B cell (primary cell): ENCODE data around the gene TP53. TPM values are rescaled to one million over a fixed set of nuclear protein-coding genes. Genes with fewer than 3 reads are reported as not detected.

Experiments used
- ATAC-seq: fragments of 200-7000 bp; cut with Tn5 transposase; one replicate; pipeline ENCODE4 v1.10.0; 2021; ENCODE audit warnings: low read depth, mild to moderate bottlenecking, moderate number of reproducible peaks, moderate library complexity
- CTCF ChIA-PET: fragments of 350-600 bp; sonication (Branson Sonifier 250); formaldehyde crosslinking; loops from one replicate; lab custom pipeline; 2021; ENCODE audit warnings: antibody characterized with exemption, inconsistent platforms; lab: Charles Lee
- POLR2A ChIA-PET: fragments of 350-600 bp; sonication (Branson Sonifier 250); formaldehyde crosslinking; loops from one replicate; lab custom pipeline; 2021; ENCODE audit warnings: antibody characterized with exemption; lab: Charles Lee
- DNase-seq: peaks from one replicate; pipeline ENCODE4 v3.0.0; 2013
- H2AFZ ChIP-seq: 2 replicates; pipeline ENCODE4 v1.6.1; 2012; ENCODE audit warnings: mild to moderate bottlenecking, low read depth, low read length; ENCODE audit not compliant: insufficient read depth, poor library complexity, severe bottlenecking
- H3K27ac ChIP-seq, 2 donors: 1 replicate in 1 of 2; 2 replicates in 1 of 2; pipeline ENCODE4 v1.5.1; 2012 to 2013; ENCODE audit warnings: low read length in 2 of 2, mild to moderate bottlenecking in 2 of 2, moderate library complexity in 1 of 2
- H3K27me3 ChIP-seq, 4 experiments: fragments of 200-600 bp in 1 of 4; sonication (generic) in 1 of 4; replicated peaks in 1 of 4; 1 replicate in 2 of 4; 2 replicates in 2 of 4; pipeline versions ENCODE4 v1.6.1 to v1.7.0; 2013 to 2016; ENCODE audit warnings: low read length in 3 of 4, mild to moderate bottlenecking in 2 of 4, mixed read lengths in 1 of 4, moderate library complexity in 1 of 4; ENCODE audit not compliant: insufficient read depth in 4 of 4, control insufficient read depth in 3 of 4; ENCODE audit errors: control extremely low read depth in 1 of 4
- H3K36me3 ChIP-seq, 2 experiments: replicated peaks in 1 of 2; 1 replicate in 1 of 2; 2 replicates in 1 of 2; pipeline versions ENCODE4 v1.6.1 to v1.7.1; 2013; ENCODE audit warnings: low read length in 1 of 2; ENCODE audit not compliant: insufficient read depth in 2 of 2, control insufficient read depth in 1 of 2; ENCODE audit errors: control extremely low read depth in 1 of 2, extremely low read depth in 1 of 2
- H3K4me1 ChIP-seq, 2 donors: fragments of 200-600 bp in 1 of 2; sonication (generic) in 1 of 2; 1 replicate in 1 of 2; 2 replicates in 1 of 2; pipeline versions ENCODE4 v1.5.1 to v1.6.1; 2013 to 2017; ENCODE audit warnings: low read length in 2 of 2; ENCODE audit not compliant: control insufficient read depth in 2 of 2, insufficient read depth in 2 of 2
- H3K4me2 ChIP-seq: replicated peaks from 2 replicates; pipeline ENCODE3; 2012; ENCODE audit warnings: mild to moderate bottlenecking, low read depth, low read length; ENCODE audit not compliant: poor library complexity, severe bottlenecking
- H3K4me3 ChIP-seq, 5 experiments: fragments of 200-600 bp in 1 of 5; sonication (generic) in 1 of 5; 1 replicate in 3 of 5; 2 replicates in 2 of 5; pipeline versions ENCODE4 v1.5.1 to v1.7.0; 2011 to 2016; ENCODE audit warnings: low read length in 4 of 5, mild to moderate bottlenecking in 4 of 5, low read depth in 2 of 5, control low read depth in 1 of 5, moderate library complexity in 1 of 5; ENCODE audit not compliant: insufficient read depth in 1 of 5; ENCODE audit errors: control extremely low read depth in 1 of 5, extremely low read depth in 1 of 5
- H3K79me2 ChIP-seq: fragments of 200-600 bp; sonication (generic); one replicate; pipeline ENCODE4 v1.6.0; 2016; ENCODE audit warnings: low read length; ENCODE audit not compliant: control insufficient read depth, insufficient read depth
- H3K9ac ChIP-seq: fragments of 200-600 bp; sonication (generic); 2 replicates; pipeline ENCODE4 v1.6.1; 2017; ENCODE audit warnings: mild to moderate bottlenecking, low read length, moderate library complexity
- H3K9me3 ChIP-seq, 3 donors: one replicate each; pipeline versions ENCODE4 v1.6.1 to v1.7.1; 2013; ENCODE audit warnings: low read length in 2 of 3; ENCODE audit not compliant: control insufficient read depth in 2 of 3, insufficient read depth in 1 of 3; ENCODE audit errors: control extremely low read depth in 1 of 3
- H4K20me1 ChIP-seq: 2 replicates; pipeline ENCODE4 v1.6.0; 2012; ENCODE audit warnings: mild to moderate bottlenecking, low read length; ENCODE audit not compliant: insufficient read depth, control insufficient read depth, poor library complexity, severe bottlenecking
- H3K27ac Mint-ChIP-seq: one replicate; pipeline ENCODE4 v1.8.0; 2021; ENCODE audit warnings: mixed read lengths
- H3K27me3 Mint-ChIP-seq: one replicate; pipeline ENCODE4 v1.8.0; 2021; ENCODE audit warnings: mixed read lengths
- H3K4me1 Mint-ChIP-seq: one replicate; pipeline ENCODE4 v1.8.0; 2021; ENCODE audit warnings: mixed read lengths
- H3K4me3 Mint-ChIP-seq: one replicate; pipeline ENCODE4 v1.8.0; 2021; ENCODE audit warnings: mixed read lengths
- H3K9me3 Mint-ChIP-seq: one replicate; pipeline ENCODE4 v1.8.0; 2022; ENCODE audit warnings: mixed read lengths; ENCODE audit not compliant: insufficient read depth
- EZH2 ChIP-seq: IDR thresholded peaks from 2 replicates; pipeline ENCODE4 v1.6.1; 2012; ENCODE audit warnings: borderline replicate concordance, low read depth, mild to moderate bottlenecking, moderate library complexity, low read length; ENCODE audit not compliant: insufficient read depth, poor library complexity, severe bottlenecking
- WGBS: methylation state at CpG from one replicate; pipeline ENCODE4 v1.1.5; 2013; ENCODE audit warnings: missing lambda C conversion rate; ENCODE audit not compliant: insufficient coverage; 5-methylcytosine and 5-hydroxymethylcytosine counted together
- intact Hi-C: fragments of 100-400 bp; cut with micrococcal nuclease; formaldehyde crosslinking; loops from one replicate; pipeline ENCODE4 v1.10.0; 2022
- polyA plus RNA-seq: library from polyadenylated mRNA; depleted of rRNA; stranded (reverse); fragments of >200 nt; gene quantifications from 2 replicates; pipeline ENCODE4 v1.2.3, GENCODE V29; 2012
- total RNA-seq, 2 donors: library from RNA; stranded (reverse); fragments of 120-200 nt in 1 of 2; gene quantifications; 1 replicate in 1 of 2; 2 replicates in 1 of 2; pipeline versions ENCODE4 v1.2.3 to v1.2.4, GENCODE V29; 2013 to 2022
- TF ChIP-seq, protein P1 (sequence below): fragments of 200-600 bp; IDR thresholded peaks from one replicate; pipeline ENCODE4 v1.8.0; 2022; ENCODE audit warnings: antibody characterized with exemption, mild to moderate bottlenecking

Gene TP53
- total and polyA plus RNA-seq, 2 donors (not counting 1 experiment from before 2014, with no cell fraction given), result 76.1 to 89.9 TPM

GRCh38 chr17:7703584-7704479, 16.5 kb upstream of the TP53 start:
- intact Hi-C loops, result no loop called here
- Mint-ChIP-seq H3K4me3 (peak overlapping the region; percentile 74), H3K4me1 (peaks cover 15% of the 10 kb centered on the region), H3K27ac (no peak overlapping the region), H3K27me3 (peaks cover 48% of the 10 kb centered on the region), H3K9me3 (no peaks in the 10 kb centered on the region)
- WGBS, result 56% methylated on average over 11 of the region's 24 CpGs
- ChIA-PET POLR2A (no interaction called here), CTCF (interaction anchor here (1.3 kb wide), 1 partner anchor 16 kb away, joined by 3 read pairs; the partner anchor contains the start of gene TP53)
- peak overlapping the region; percentile 75 for H3K4me2 ChIP-seq
- no peak overlapping the region for H3K9ac ChIP-seq
- ATAC-seq (peak; percentile 28), DNase-seq (peak; percentile 54)
- no peaks in the 10 kb centered on the region for H3K79me2 ChIP-seq
- TF ChIP-seq EZH2, result no peak
- TF ChIP-seq, protein P1, sequence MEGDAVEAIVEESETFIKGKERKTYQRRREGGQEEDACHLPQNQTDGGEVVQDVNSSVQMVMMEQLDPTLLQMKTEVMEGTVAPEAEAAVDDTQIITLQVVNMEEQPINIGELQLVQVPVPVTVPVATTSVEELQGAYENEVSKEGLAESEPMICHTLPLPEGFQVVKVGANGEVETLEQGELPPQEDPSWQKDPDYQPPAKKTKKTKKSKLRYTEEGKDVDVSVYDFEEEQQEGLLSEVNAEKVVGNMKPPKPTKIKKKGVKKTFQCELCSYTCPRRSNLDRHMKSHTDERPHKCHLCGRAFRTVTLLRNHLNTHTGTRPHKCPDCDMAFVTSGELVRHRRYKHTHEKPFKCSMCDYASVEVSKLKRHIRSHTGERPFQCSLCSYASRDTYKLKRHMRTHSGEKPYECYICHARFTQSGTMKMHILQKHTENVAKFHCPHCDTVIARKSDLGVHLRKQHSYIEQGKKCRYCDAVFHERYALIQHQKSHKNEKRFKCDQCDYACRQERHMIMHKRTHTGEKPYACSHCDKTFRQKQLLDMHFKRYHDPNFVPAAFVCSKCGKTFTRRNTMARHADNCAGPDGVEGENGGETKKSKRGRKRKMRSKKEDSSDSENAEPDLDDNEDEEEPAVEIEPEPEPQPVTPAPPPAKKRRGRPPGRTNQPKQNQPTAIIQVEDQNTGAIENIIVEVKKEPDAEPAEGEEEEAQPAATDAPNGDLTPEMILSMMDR, result no peak
- H3K9me3 ChIP-seq, result no peaks in the 10 kb centered on the region
- no peak overlapping the region for H3K27ac ChIP-seq
- peaks cover 0 to 21% of the 10 kb centered on the region in 2 experiments for H3K36me3 ChIP-seq
- H4K20me1 ChIP-seq, result no peaks in the 10 kb centered on the region
- H3K4me1 ChIP-seq, result peaks cover 19 to 23% of the 10 kb centered on the region in 2 donors
- peaks cover 0 to 61% (median 19%) of the 10 kb centered on the region in 4 experiments for H3K27me3 ChIP-seq
- no peak overlapping the region for H2AFZ ChIP-seq
- no peak overlapping the region for H3K4me3 ChIP-seq

DNA sequence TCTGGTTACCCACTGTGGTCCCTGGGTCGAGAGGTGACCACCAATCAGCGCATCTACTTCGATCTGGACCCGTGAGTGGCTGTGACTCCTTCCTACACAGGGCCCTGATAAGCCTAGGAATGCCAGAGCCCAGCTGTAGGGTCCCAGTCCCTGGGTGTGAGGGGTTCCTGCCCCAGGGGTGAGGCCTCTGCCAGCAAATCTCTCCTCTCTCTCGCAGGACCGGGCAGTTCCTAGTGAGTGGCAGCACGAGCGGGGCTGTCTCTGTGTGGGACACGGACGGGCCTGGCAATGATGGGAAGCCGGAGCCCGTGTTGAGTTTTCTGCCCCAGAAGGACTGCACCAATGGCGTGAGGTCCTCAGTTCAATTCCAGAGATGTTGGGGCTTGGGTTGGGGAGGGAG, 15.5 kb upstream of the TP53 start:
- H3K79me2 ChIP-seq, result no peaks in the 10 kb centered on the region
- H3K4me1 Mint-ChIP-seq, result peaks cover 15% of the 10 kb centered on the region
- H3K4me1 ChIP-seq, result peaks cover 19 to 23% of the 10 kb centered on the region in 2 donors
- no peak overlapping the region for H2AFZ ChIP-seq
- no peak overlapping the region for H3K27ac ChIP-seq
- ChIA-PET CTCF (interaction anchor here (1.3 kb wide), 1 partner anchor 15 kb away, joined by 3 read pairs; the partner anchor contains the start of gene TP53), POLR2A (no interaction called here)
- intact Hi-C loops, result no loop called here
- H3K27me3 Mint-ChIP-seq, result peaks cover 44% of the 10 kb centered on the region
- no peak overlapping the region for H3K9ac ChIP-seq
- H3K36me3 ChIP-seq, result peaks cover 0 to 21% of the 10 kb centered on the region in 2 experiments
- no peaks in the 10 kb centered on the region for H3K9me3 ChIP-seq
- no peak for ATAC-seq
- 99% methylated on average over 12 of the region's 13 CpGs for WGBS
- H3K27me3 ChIP-seq, result peaks cover 0 to 60% (median 19%) of the 10 kb centered on the region in 4 experiments
- H3K4me2 ChIP-seq, result no peak overlapping the region
- no peak overlapping the region for H3K4me3 Mint-ChIP-seq
- H3K4me3 ChIP-seq, result no peak overlapping the region
- no peak overlapping the region for H3K27ac Mint-ChIP-seq
- no peaks in the 10 kb centered on the region for H3K9me3 Mint-ChIP-seq
- TF ChIP-seq EZH2, result no peak
- TF ChIP-seq, protein P1, result no peak
- DNase-seq, result no peak
- no peaks in the 10 kb centered on the region for H4K20me1 ChIP-seq
